HEK293T (cell line): ENCODE measurements around the gene SBNO2.

Experiments used
- BHLHE40 ChIP-seq: fragments of 450-650 bp; IDR thresholded peaks from 2 replicates; pipeline ENCODE4 v1.6.1; 2016; ENCODE audit warnings: mild to moderate bottlenecking, moderate library complexity, borderline replicate concordance
- FOXM1 ChIP-seq: fragments of 450-650 bp; IDR thresholded peaks from 2 replicates; pipeline ENCODE4 v1.6.1; 2017; ENCODE audit warnings: mild to moderate bottlenecking, borderline replicate concordance
- LEF1 ChIP-seq: fragments of 450-650 bp; IDR thresholded peaks from 2 replicates; pipeline ENCODE4 v1.6.1; 2017; ENCODE audit warnings: mild to moderate bottlenecking, borderline replicate concordance

DNA sequence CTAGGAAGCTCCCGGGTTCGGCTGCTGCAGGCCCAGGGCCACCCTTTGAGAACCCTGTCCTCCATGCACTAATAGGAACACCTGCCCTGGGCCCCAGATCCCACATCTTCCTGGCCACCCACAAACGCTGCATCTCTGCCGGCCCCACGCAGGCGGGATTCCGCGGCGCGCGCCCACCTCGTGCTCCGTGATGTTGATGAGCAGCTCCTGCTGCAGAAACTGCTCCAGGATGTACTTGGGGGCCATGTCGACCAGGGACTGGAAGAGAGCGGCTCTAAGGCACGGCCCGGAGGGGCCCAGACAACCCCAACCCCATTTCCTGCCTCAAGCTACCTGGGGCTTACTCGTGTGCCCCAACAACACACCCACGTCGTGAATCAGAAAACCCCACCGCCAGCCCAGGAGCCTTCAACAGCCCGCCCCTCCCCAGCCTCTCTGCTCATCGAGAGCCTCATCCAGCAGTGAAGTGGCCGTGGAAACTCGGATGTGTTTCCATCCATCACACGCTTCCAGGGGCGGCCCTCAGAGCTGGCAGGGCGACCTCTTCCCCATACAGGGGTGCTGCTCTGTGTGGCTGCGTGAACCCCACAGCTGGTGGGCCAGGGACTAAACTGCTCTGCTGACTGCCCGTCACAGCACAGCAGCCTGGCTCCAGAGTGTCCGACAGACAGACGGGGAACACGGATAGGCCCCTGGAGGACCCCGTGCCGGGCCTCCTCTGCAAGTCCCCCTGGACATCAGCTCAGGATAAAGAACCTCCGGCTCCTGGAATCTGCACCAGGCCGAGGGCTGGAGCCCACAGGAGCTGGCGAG lies 83.1 kb downstream of the SBNO2 start:
- no peak for TF ChIP-seq LEF1
- TF ChIP-seq BHLHE40, result no peak
- TF ChIP-seq FOXM1, result no peak
